ENCODE data around the gene FAM114A2.
"Not testable (repeated sequence)": the region's sequence is repeated elsewhere in the genome, so short reads cannot be mapped to it uniquely, and the experiment has no call there.

The FAM114A2 gene

GRCh38 chr5:154042766-154043165 is 4.1 kb upstream of the FAM114A2 start:
- no peak for DNase-seq (ENCODE audit: low spot score)
- TF ChIP-seq CTCF (IDR thresholded peaks at IDR 0.05; ENCODE audit: borderline replicate concordance, control extremely low read depth, extremely low read depth, insufficient read depth, missing control alignments): no peak
- in situ Hi-C loops (cut with MboI; ENCODE audit: low sequenced_read_pairs, unreplicated experiment): no loop called here

DNA sequence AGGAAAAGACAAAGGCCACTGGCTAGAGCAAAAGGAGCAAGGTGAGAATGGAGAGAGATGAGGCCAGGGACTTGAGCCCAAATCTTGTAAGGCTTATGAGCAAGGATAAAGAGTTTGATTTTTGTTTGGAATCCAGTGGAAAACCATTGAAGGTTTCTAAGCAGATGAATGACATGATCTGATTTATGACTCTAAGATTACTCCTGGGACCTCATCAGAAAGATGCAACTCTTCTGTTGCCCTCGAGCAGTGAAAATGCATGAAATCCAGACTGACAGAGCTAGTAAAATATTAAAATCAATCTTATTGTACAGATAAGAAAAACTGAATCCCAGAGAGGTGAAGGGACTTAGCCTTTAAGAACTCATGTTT is 734 bp upstream of the FAM114A2 start:
- no peak for DNase-seq (ENCODE audit: low spot score)
- in situ Hi-C loops (cut with MboI; ENCODE audit: low sequenced_read_pairs, unreplicated experiment): no loop called here
- TF ChIP-seq CTCF (IDR thresholded peaks at IDR 0.05; ENCODE audit: borderline replicate concordance, control extremely low read depth, extremely low read depth, insufficient read depth, missing control alignments): no peak

DNA sequence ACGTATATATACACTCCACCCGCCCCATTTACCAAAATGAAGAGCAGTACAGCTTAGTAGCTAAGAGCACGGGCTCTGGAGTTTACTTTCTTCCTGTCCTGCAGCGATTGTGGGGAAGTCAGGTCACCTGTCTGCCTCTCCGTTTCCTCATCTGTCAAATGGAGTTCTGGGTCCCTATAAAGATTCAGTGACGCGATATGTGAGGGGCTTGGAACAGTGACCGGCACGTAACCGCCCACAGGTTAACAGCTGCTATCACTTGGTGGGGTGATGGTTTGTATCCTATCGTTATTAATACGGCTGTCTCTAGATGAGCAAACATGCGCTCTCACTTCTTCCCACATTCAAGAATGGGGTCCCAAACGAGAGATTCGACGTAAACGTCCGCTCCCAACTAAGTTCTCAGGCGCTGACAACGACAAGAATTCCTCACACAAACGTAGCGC is 426 bp downstream of the FAM114A2 start:
- in situ Hi-C loops (cut with MboI; ENCODE audit: low sequenced_read_pairs, unreplicated experiment): no loop called here
- TF ChIP-seq CTCF (IDR thresholded peaks at IDR 0.05; ENCODE audit: borderline replicate concordance, control extremely low read depth, extremely low read depth, insufficient read depth, missing control alignments): no peak
- DNase-seq (ENCODE audit: low spot score): peak; percentile 55

DNA sequence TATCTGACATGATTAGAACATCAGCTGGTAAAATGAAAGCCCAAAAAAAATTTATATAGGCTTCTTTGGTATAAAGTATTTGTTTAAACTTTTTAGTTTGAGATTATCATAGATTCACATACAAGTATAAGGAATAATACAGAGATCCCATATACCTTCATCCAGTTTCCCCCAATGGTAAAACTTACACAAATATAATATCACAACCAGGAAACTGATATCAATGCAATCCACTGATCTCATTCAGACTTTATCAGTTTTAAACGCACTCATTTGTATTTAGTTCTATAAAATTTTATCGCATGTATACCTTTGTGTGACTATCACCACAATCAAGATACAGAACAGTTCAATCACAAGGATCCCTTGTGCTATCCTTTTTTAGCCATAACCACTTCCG is 3.8 kb downstream of the FAM114A2 start:
- in situ Hi-C loops (cut with MboI; ENCODE audit: low sequenced_read_pairs, unreplicated experiment): no loop called here
- TF ChIP-seq CTCF (IDR thresholded peaks at IDR 0.05; ENCODE audit: borderline replicate concordance, control extremely low read depth, extremely low read depth, insufficient read depth, missing control alignments): no peak
- no peak for DNase-seq (ENCODE audit: low spot score)

DNA sequence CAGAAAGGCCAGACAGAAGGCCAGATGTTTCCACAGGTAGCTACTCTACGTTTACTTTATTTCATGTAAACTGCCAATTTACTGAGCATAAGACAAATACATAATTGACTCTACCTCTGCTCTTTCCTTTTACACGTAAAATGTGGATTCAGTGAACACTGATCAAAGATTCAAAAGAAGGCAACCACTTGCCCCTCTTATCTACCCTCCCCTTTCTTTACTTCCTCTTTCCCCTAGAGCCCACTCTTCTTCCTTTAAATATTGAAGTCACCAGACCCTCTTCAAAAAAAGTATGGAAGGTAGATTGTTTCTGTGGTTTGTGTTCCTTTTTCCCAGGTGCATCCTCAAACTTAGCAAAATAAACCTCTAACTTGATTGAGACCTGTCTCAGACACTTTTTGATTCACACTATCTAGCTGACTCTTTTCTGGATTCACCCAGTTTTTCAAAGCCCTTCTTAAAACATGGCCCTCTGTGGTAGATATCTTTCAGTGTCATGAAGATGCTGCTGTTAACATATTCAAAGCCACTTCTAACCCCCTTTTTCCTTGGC is 6.7 kb downstream of the FAM114A2 start:
- no peak for DNase-seq (ENCODE audit: low spot score)
- in situ Hi-C loops (cut with MboI; ENCODE audit: low sequenced_read_pairs, unreplicated experiment): no loop called here
- TF ChIP-seq CTCF (IDR thresholded peaks at IDR 0.05; ENCODE audit: borderline replicate concordance, control extremely low read depth, extremely low read depth, insufficient read depth, missing control alignments): no peak

DNA sequence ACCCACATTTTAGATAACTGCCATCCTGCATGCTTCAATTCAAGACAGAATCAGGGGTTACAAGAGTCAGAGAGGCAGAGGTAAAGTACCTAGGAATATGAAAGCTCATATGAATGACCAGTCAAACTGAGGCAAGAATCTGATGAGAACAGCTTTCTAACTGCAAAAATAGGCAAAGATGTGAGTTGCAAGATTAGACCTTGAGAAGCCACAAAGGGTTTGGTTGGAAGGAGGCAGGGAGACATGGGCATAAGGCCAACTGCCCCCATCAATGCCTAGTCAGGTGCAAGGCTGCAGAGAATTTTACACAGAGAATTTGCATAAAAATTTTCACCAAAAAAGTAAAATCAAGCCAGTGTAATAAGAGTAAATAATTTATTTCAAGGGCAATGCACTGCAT is 12.8 kb downstream of the FAM114A2 start:
- in situ Hi-C loops (cut with MboI; ENCODE audit: low sequenced_read_pairs, unreplicated experiment): no loop called here
- no peak for TF ChIP-seq CTCF (IDR thresholded peaks at IDR 0.05; ENCODE audit: borderline replicate concordance, control extremely low read depth, extremely low read depth, insufficient read depth, missing control alignments)
- no peak for DNase-seq (ENCODE audit: low spot score)

- in situ Hi-C loops (cut with MboI; ENCODE audit: low sequenced_read_pairs, unreplicated experiment); DNase-seq (ENCODE audit: low spot score): not testable (repeated sequence)
Observed at GRCh38 chr5:154018919-154019318, 19.8 kb downstream of the FAM114A2 start.
